Endothelial cell of umbilical vein (primary cell): ENCODE data around the gene ZMIZ1. TPM values are rescaled to one million over a fixed set of nuclear protein-coding genes. Genes with fewer than 3 reads are reported as not detected.

ENCODE experiments used
- BruUV-seq: library from RNA; stranded (reverse); fragments of 400-500 nt; replicated peaks from 2 replicates; lab custom pipeline; 2021; lab: Mats Ljungman, UMichigan
- CTCF ChIA-PET: fragments of 300-600, 350-600 bp; sonication (Branson Sonifier 250); formaldehyde crosslinking; loops from one replicate; lab custom pipeline; 2021; ENCODE audit warnings: antibody characterized with exemption, inconsistent platforms; lab: Charles Lee
- POLR2A ChIA-PET: fragments of 300-600, 350-600 bp; sonication (Branson Sonifier 250); formaldehyde crosslinking; loops from one replicate; lab custom pipeline; 2021; ENCODE audit warnings: antibody characterized with exemption, inconsistent platforms; lab: Charles Lee
- DNase-seq: peaks from one replicate; pipeline ENCODE4 v3.0.0-alpha.2; 2011; ENCODE audit warnings: low read depth, low spot score
- FAIRE-seq: peaks from 2 replicates; lab custom pipeline; 2011; peaks lifted over from hg19 to GRCh38; lab: Jason Lieb, UNC
- H2AFZ ChIP-seq: 2 replicates; pipeline ENCODE4 v1.6.0; 2012; ENCODE audit warnings: low read depth, low read length, control low read depth, inconsistent platforms
- H3K27ac ChIP-seq: 2 replicates; pipeline ENCODE4 v1.5.1; 2011; ENCODE audit warnings: low read depth, mild to moderate bottlenecking, control low read depth, low read length, moderate library complexity; ENCODE audit not compliant: insufficient read depth
- H3K27me3 ChIP-seq, 2 experiments: 2 replicates each; pipeline versions ENCODE4 v1.6.0 to v1.6.1; 2011; ENCODE audit warnings: low read length in 2 of 2, mixed read lengths in 1 of 2; ENCODE audit not compliant: control insufficient read depth in 2 of 2, insufficient read depth in 2 of 2
- H3K36me3 ChIP-seq, 2 experiments: 2 replicates in 1 of 2; 3 replicates in 1 of 2; pipeline ENCODE4 v1.5.1; 2011; ENCODE audit warnings: low read length in 2 of 2, mild to moderate bottlenecking in 1 of 2, moderate library complexity in 1 of 2; ENCODE audit not compliant: control insufficient read depth in 2 of 2, insufficient read depth in 2 of 2; ENCODE audit errors: extremely low read depth in 1 of 2
- H3K4me1 ChIP-seq: 3 replicates; pipeline ENCODE4 v1.5.1; 2011; ENCODE audit warnings: mild to moderate bottlenecking, low read length; ENCODE audit not compliant: control insufficient read depth, insufficient read depth; ENCODE audit errors: extremely low read depth
- H3K4me2 ChIP-seq: 2 replicates; pipeline ENCODE4 v1.6.1; 2011; ENCODE audit warnings: low read length, control low read depth, mixed read lengths; ENCODE audit not compliant: insufficient read depth
- H3K4me3 ChIP-seq, 3 experiments: fragments of 200-600 bp in 1 of 3; sonication (generic), shearing (Covaris generic) in 1 of 3; replicated peaks in 1 of 3; 2 replicates each; pipeline ENCODE4 v1.5.1; 2011 to 2016; ENCODE audit warnings: control low read depth in 3 of 3, low read length in 3 of 3, mild to moderate bottlenecking in 2 of 3, inconsistent platforms in 1 of 3, low read depth in 1 of 3, moderate library complexity in 1 of 3; ENCODE audit not compliant: insufficient read depth in 1 of 3
- H3K79me2 ChIP-seq: 2 replicates; pipeline ENCODE4 v1.6.0; 2012; ENCODE audit warnings: low read length, inconsistent platforms; ENCODE audit not compliant: control insufficient read depth, insufficient read depth
- H3K9ac ChIP-seq: replicated peaks from 2 replicates; pipeline ENCODE3; 2011; ENCODE audit warnings: low read length, control low read depth; ENCODE audit not compliant: insufficient read depth; ENCODE audit errors: extremely low read depth
- H3K9me1 ChIP-seq: replicated peaks from 3 replicates; pipeline ENCODE4 v1.6.0; 2011; ENCODE audit warnings: mild to moderate bottlenecking, low read length; ENCODE audit not compliant: control insufficient read depth, insufficient read depth; ENCODE audit errors: extremely low read depth
- H3K9me3 ChIP-seq: replicated peaks from 2 replicates; pipeline ENCODE4 v1.5.1; 2012; ENCODE audit warnings: low read length, inconsistent platforms; ENCODE audit not compliant: control insufficient read depth, insufficient read depth
- H4K20me1 ChIP-seq: replicated peaks from 2 replicates; pipeline ENCODE3; 2011; ENCODE audit warnings: mild to moderate bottlenecking, low read length; ENCODE audit not compliant: control insufficient read depth, insufficient read depth; ENCODE audit errors: extremely low read depth
- CTCF ChIP-seq, 2 donors: IDR thresholded peaks; 1 replicate in 1 of 2; 2 replicates in 1 of 2; pipeline ENCODE4 v1.5.1; 2011; ENCODE audit warnings: low read length in 2 of 2, mild to moderate bottlenecking in 2 of 2, moderate library complexity in 2 of 2, control low read depth in 1 of 2, inconsistent platforms in 1 of 2, low read depth in 1 of 2; ENCODE audit not compliant: insufficient read depth in 1 of 2; ENCODE audit errors: extremely low read depth in 1 of 2
- EZH2 ChIP-seq: IDR thresholded peaks from 2 replicates; pipeline ENCODE4 v1.6.1; 2012; ENCODE audit warnings: borderline replicate concordance, low read depth, mild to moderate bottlenecking, moderate library complexity, low read length, inconsistent platforms; ENCODE audit not compliant: severe bottlenecking
- FOS ChIP-seq: IDR thresholded peaks from 2 replicates; pipeline ENCODE4 v1.6.1; 2011; ENCODE audit warnings: mild to moderate bottlenecking, low read length, moderate library complexity, borderline replicate concordance; ENCODE audit not compliant: insufficient read depth
- GATA2 ChIP-seq: IDR thresholded peaks from 2 replicates; pipeline ENCODE4 v1.7.0; 2011; ENCODE audit warnings: low read depth, mild to moderate bottlenecking, moderate library complexity, mixed read lengths, low read length; ENCODE audit not compliant: insufficient read length, insufficient read depth
- JUN ChIP-seq: IDR thresholded peaks from 2 replicates; pipeline ENCODE4 v1.6.1; 2011; ENCODE audit warnings: borderline replicate concordance, low read depth; ENCODE audit not compliant: insufficient read length, insufficient read depth
- MYC ChIP-seq: IDR thresholded peaks from one replicate; pipeline ENCODE4 v1.6.1; 2011; ENCODE audit warnings: mild to moderate bottlenecking, low read depth, low read length
- POLR2A ChIP-seq: IDR thresholded peaks from 2 replicates; pipeline ENCODE4 v1.6.1; 2012; ENCODE audit warnings: low read depth, mild to moderate bottlenecking, control low read depth, low read length
- POLR2AphosphoS5 ChIP-seq: IDR thresholded peaks from 2 replicates; pipeline ENCODE4 v1.6.1; 2012; ENCODE audit warnings: low read depth, mild to moderate bottlenecking, control low read depth, low read length, moderate library complexity; ENCODE audit not compliant: insufficient read depth
- dilution Hi-C: fragments of 300-500 bp; cut with MboI; formaldehyde crosslinking; loops from one replicate; pipeline ENCODE4 v1.15.0; 2019; ENCODE audit warnings: low sequenced_read_pairs; ENCODE audit not compliant: extremely low pct_ligation_motif_present
- intact Hi-C: fragments of 100-400 bp; cut with micrococcal nuclease; formaldehyde crosslinking; loops from one replicate; pipeline ENCODE4 v1.10.0; 2022
- polyA plus RNA-seq, 4 experiments: library from polyadenylated mRNA; depleted of rRNA in 3 of 4; stranded (reverse) in 3 of 4; unstranded in 1 of 4; fragments of >200 nt; gene quantifications; 2 replicates each; pipeline versions ENCODE4 v1.2.1 to v1.2.3, GENCODE V29; 2011 to 2012; ENCODE audit warnings: missing spikeins in 1 of 4
- total RNA-seq: library from RNA; stranded (reverse); gene quantifications from 2 replicates; pipeline ENCODE4 v1.2.3, GENCODE V29; 2021
- TF ChIP-seq, protein P1 (sequence below): IDR thresholded peaks from 2 replicates; pipeline ENCODE4 v1.6.1; 2011; ENCODE audit not compliant: insufficient read depth, insufficient read length

ZMIZ1 gene
- total and polyA plus RNA-seq, 2 donors (not counting 3 experiments of a cell fraction or from before 2014, with no cell fraction given): 12.5 to 46.7 TPM

DNA sequence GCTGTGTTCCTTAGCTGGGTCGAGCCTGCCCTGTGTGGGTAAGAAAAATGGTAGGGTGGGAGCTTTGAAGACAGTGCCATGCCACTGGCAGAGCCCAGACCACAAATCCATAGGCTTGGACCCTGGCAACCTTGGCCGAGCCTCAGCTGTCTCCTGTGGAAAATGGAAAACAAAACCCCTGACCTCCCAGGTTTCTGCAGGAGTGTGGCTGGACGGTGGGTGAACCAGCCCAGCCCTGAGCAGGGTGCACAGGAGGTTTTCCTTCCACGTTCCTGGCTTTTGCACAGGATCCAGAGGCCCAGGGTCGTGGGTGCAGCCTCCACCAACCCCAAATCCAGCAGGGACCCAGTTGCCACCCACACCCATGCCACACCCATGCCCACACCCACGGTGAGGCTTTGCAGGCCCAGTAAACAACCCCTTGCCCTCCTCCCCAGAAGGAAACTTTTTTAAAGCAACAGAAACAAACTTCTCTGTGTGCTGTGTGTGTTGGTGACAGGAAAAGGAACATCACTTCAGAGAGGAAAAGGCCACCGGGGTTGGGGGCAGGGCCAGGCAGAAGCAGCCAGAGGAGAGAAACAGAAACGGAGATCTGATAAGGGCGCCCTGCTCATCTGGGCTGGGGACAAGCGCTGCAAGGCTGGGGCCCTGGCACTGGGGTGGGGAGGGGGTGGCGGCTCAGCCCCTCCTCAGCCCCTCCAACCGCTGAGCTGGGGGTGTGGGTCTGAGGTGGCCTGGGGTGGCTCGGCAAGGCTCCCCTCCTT lies 20.7 kb upstream of the ZMIZ1 start:
- H3K4me2 ChIP-seq: no peak overlapping the region
- no peaks in the 10 kb centered on the region for H3K79me2 ChIP-seq
- no peaks in the 10 kb centered on the region for H3K27me3 ChIP-seq
- H3K4me1 ChIP-seq: no peaks in the 10 kb centered on the region
- H3K36me3 ChIP-seq: no peaks in the 10 kb centered on the region
- POLR2A ChIA-PET: no interaction called here
- no peak overlapping the region for H3K4me3 ChIP-seq
- no peak overlapping the region for H3K27ac ChIP-seq
- intact Hi-C loops: no loop called here
- dilution Hi-C loops: no loop called here
- no peak overlapping the region for H2AFZ ChIP-seq
- DNase-seq (no peak), FAIRE-seq (no peak)
- no peaks in the 10 kb centered on the region for H4K20me1 ChIP-seq
- H3K9me3 ChIP-seq: no peaks in the 10 kb centered on the region
- no TSS peak for BruUV-seq
- no peaks in the 10 kb centered on the region for H3K9me1 ChIP-seq
- CTCF ChIA-PET: interaction anchor here (1.3 to 1.5 kb wide), 2 partner anchors 20 to 147 kb away, joined by 3 to 4 read pairs; no protein-coding TSS in a partner anchor
- H3K9ac ChIP-seq: no peak overlapping the region
- TF ChIP-seq, protein P1, sequence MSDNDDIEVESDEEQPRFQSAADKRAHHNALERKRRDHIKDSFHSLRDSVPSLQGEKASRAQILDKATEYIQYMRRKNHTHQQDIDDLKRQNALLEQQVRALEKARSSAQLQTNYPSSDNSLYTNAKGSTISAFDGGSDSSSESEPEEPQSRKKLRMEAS: no peak
- TF ChIP-seq GATA2: no peak
- TF ChIP-seq JUN: no peak
- TF ChIP-seq MYC: no peak
- no peak for TF ChIP-seq CTCF (IDR thresholded peaks at IDR 0.05; ENCODE audit: extremely low read depth in 1 of 2, insufficient read depth in 1 of 2, low read depth in 1 of 2, low read length in 2 of 2)
- no peak for TF ChIP-seq POLR2A
- no peak for TF ChIP-seq FOS
- TF ChIP-seq POLR2AphosphoS5: no peak
- TF ChIP-seq EZH2: no peak
